D341Med (cell line): ENCODE data around the gene NAPEPLD.
"Not testable (repeated sequence)": the region's sequence is repeated elsewhere in the genome, so short reads cannot be mapped to it uniquely, and the experiment has no call there.

Source experiments
- DNase-seq: peaks from one replicate; pipeline ENCODE4 v3.0.0; 2012; ENCODE audit warnings: low spot score

NAPEPLD gene

DNA sequence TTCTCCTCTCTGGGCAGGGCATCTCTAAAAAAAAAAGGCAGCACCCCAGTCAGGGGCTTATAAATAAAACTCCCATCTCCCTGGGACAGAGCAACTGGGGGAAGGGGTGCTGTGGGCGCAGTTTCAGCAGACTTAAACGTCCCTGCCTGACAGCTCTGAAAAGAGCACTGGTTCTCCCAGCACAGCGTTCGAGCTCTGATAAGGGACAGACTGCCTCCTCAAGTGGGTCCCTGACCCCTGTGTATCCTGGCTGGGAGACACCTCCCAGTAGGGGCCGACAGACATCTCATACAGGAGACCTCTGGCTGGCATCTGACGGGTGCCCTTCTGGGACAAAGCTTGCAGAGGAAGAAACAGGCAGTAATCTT, 42.2 kb downstream of the NAPEPLD start:
- DNase-seq, result not testable (repeated sequence)

DNA sequence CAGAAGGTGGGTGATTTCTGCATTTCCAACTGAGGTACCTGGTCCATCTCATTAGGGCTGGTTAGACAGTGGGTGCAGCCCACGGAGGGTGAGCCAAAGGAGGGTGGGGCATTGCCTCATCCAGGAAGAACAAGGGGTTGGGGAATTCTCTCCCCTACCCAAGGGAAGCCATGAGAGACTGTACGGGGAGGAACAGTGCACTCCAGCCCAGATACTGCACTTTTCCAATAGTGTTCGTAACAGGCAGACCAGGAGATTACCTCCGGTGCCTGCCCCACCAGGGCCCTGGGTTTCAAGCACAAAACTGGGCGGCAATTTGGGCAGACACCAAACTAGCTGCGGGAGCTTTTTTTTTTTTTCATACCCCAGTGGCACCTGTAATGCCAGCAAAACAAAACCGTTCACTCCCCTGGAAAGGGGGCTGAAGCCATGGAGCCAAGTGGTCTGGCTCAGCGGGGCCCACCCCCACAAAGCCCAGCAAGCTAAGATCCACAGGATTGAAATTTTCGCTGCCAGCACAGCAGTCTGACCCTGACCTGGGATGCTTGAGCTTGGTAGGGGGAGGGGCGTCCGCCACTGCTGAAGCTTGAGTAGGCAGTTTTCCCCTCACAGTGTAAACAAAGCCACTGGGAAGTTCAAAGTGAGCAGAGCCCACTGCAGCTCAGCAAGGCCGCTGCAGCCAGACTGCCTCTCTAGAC, 42.7 kb downstream of the NAPEPLD start:
- no peak for DNase-seq

DNA sequence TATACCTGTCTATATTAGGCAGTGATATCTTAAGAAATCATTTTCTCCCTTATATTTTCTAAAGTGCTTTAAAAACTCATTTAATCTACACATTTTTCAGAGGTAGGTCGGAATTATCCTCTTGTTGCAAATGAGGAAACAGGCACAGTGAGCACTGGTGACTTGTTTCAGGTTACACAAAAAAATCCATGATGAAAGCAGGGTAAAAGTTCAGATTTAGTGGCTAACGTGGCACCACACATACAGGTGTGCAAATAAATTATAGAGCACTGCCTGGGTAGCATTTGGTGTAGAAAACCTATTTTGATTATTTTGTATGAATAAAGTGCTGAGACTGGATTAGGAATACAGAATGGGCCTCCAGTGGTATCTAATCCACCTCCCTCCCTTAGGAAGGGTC, 47.4 kb downstream of the NAPEPLD start:
- DNase-seq, result no peak

DNA sequence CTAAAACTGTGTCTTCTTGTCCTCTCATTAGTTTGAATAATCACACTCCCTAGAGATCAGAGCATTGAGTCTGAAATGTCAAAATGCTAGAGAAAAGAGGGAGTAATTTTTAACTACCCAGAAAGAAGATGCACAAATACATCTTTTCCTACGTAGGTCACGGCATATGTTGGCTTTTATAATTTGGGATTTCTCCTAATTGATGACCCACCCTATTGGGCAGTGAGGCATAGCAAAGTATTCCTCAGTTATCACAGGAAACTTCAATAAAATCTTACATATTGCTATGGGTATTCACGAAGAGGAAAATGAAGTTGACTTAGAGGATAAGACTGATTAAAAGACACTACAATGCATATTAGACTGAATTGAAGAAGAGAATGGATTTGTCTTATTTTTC, 48.6 kb downstream of the NAPEPLD start:
- no peak for DNase-seq

DNA sequence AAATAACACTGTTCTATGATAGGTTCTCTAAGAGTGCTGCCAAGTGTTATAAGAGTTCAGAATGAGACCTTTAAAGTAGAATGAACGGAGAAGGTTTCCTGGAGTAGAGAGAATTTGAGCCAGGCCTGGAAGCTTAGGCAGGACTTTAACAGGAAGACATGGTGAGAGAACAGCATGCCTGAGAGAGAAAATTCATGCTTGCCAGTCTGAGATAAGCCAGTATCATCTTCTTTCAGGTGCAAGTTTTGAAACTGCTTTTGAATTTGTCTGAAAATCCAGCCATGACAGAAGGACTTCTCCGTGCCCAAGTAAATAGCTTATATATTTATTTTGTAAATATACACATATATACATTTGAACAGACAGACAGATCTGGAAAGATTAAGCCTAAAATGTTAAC, 51.9 kb downstream of the NAPEPLD start:
- no peak for DNase-seq

DNA sequence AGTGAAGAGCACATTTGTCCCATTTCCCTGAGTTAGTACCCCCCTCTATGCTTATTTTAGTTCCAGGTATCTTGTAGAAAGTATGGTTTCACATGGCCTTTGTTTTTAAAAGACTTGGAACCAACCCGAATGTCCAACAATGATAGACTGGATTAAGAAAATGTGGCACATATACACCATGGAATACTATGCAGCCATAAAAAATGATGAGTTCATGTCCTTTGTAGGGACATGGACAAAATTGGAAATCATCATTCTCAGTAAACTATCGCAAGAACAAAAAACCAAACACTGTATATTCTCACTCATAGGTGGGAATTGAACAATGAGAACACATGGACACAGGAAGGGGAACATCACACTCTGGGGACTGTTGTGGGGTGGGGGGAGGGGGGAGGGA, 53.3 kb downstream of the NAPEPLD start:
- not testable (repeated sequence) for DNase-seq

DNA sequence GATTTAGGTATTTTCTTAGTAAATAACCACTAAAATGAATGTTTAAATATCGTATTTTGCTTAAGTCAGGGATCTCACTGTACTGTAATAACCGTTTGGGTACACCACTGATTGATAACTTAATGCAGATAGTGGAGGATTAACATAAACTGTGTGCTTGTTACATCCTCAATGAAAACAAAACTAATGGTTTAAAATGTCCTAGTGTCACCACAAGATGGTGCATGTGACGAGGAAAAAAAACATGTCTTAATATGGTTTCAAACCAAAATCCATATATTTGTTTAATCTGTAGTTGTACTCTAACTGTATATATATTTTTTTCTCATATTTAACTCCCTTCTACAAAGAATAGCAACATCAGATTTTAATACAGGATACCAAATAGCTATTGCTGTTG, 54.8 kb downstream of the NAPEPLD start:
- no peak for DNase-seq

DNA sequence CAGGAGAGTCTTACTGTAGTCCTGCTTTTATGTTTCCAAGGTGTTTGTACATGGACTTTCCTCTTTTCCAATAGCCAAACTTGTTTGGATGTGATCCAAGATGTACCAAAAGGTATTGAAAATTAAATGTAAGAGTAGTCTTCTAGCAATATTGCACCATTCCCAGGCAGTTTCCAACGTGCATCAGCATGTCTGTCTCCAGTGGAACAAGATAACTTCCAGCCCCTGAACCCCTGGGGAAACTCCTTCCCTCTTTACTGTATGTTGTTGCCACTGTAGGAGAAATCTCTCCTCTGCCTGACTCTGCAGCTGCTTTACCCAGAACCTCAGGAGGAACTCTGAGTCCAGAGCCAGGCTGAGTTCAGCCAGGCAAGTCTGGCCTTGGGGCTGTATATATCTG, 55.5 kb downstream of the NAPEPLD start:
- DNase-seq, result no peak

DNA sequence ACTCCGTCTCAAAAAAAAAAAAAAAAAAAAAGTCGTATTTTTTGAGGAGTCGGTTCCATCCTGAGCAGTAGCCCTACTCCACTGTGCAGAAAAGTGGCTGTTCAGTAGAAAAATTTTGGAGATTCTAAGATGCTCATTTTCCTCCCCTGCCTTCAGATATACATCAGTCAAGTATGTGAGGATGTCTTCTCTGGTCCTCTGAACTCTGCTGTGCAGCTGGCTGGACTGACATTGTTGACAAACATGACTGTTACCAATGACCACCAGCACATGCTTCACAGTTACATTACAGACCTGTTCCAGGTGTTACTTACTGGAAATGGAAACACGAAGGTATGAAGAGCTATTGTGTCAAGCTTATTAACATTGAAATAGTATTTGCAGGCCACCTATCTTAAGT, 56.6 kb downstream of the NAPEPLD start:
- not testable (repeated sequence) for DNase-seq

DNA sequence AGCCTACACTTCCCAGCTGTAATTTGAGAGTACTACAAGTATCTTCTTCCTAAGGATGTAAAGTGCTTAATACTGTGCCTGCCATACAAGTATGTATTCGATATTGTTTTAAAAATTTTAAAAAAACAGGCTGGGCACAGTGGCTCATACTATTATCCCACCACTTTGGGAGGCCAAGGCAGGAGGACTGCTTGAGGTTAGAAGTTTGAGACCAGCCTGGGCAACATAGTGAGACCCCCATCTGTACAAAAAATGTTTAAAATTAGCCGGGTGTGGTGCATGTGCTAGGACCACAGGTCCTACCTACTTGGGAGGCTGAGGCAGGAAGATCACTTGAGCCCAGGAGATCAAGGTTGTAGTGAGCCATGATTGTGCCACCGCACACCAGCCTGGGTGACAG, 65.7 kb downstream of the NAPEPLD start:
- no peak for DNase-seq

DNA sequence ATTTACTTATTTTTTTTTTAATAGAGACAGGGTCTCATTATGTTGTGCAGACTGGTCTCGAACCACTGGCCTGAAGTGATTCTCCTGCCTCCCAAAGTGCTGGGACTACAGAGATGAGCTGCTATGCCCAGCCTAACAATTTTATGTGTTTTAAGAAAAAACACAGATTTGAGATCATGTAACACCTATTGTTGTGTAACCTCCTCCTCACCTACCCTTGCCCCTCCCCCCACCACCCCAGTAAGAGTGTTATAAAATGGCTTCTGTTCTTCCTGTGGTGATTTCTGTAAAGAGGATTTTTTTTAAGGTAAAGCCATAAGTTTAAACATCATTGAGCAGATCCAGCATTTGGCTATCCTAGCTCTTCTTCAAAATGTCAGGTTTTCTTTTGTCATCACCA, 66.4 kb downstream of the NAPEPLD start:
- DNase-seq, result no peak

DNA sequence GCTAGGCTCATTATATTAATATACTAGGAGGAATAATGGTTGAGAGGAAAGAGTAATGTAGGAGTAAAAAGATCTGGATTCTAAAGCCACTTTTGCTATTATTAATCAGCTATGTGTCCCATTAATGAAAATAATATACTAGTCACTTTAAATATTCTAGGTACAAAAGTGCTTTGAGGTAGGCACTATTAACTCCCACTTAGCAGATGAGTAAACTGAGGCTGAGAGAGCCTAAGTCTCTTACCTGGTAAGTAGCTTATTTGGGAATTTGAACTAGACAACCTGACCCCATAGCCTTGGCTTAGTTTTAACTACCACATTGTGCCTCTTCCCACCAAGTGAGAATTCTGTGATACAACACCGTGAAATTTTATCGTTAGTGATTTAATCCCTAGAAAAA, 68.0 kb downstream of the NAPEPLD start:
- DNase-seq, result no peak

DNA sequence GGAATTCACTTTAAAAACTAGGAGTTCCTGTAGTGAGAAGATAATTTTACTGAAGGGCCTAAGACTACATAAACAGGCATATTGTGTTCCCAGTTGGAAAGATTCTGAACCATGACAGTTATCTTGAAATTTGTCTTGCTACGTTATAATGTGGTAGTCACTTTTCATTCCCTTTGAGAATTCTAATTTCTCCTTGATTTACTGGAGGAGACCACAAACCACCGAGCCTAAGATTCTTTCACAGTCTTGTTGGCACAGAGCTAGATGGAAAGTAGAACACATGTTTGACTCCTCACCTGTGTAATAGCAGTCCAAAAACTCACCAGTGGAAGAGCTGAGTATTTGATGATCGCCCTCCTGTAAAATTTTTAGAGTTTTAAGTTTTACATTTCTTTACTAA, 69.1 kb downstream of the NAPEPLD start:
- DNase-seq, result no peak

DNA sequence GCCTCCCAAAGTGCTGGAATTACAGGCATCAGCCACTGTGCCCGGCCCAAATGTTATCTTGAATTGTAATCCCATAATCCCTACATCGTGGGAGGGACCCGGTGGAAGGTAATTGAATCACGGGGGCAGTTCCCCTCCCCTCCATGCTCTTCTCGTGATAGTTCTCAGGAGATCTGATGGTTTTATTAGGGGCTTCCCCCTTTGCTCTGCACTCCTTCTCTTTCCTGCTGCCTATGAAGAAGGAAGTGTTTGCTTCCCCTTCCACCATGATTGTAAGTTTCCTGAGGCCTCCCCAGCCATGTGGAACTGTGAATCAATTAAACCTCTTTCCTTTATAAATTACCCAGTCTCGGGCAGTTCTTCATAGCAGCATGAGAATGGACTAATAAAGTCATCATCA, 70.7 kb downstream of the NAPEPLD start:
- DNase-seq, result not testable (repeated sequence)

DNA sequence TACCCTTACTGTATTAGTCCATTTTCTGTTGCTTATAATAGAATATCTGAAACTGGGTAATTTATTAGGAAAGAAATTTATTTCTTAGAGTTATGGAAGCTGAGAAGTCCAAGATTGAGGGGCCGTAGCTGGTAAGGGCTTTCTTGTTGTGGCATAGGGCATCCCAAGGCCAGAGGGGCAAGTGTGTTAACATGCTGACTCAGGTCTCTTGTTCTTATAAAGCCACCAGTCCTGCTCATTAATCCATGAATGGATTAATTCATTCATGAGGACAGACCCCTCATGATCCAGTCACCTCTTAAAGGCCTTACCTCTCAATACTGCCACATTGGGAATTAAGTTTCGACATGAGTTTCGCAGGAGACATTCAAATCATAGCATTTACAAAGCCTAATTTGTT, 71.6 kb downstream of the NAPEPLD start:
- no peak for DNase-seq

DNA sequence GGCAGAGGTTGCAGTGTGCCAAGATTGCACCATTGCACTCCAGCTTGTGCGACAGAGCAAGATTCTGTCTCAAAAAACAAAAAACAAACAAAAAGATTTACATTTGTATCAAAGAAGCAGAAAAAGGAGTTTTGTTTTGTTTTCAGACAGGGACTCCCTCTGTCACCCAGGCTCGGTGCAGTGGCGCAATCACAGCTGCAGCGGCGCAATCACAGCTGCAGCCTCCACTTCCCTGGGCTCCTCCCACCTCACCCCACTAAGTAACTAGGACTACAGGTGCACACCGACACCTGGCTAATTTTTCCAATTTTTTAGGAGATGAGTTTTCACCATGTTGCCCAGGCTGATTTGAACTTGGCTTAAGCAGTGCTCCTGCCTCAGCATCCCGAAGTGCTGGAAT, 72.1 kb downstream of the NAPEPLD start:
- DNase-seq, result no peak

DNA sequence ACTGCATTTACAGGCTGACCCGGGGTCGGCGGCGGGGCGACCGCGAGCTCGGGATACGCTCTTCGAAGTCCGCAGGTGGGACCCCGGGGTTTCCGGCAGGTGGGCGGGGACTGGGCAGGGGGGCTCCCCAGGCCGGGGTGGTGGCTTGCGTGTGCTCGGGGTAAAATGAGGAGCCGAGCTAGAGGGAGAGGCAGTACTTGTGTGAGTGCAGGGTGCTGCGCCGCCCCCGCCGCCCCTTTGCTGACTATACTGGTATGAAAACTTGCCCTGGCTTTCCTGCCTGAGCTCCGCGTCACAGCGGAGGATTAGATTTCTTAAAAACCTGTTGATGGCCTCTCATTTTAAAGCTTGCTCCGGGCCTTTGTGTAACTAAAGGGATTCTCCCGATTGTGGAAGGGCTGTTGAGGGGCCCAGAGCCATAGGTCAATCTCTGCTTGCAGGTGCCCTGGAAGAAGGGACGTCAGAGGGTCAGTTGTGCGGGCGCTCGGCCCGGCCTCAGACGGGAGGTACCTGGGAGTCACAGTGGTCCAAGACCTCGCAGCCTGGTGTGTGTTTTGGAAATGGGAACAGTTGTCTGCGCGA, 73.5 kb downstream of the NAPEPLD start:
- DNase-seq, result peak; percentile 80

DNA sequence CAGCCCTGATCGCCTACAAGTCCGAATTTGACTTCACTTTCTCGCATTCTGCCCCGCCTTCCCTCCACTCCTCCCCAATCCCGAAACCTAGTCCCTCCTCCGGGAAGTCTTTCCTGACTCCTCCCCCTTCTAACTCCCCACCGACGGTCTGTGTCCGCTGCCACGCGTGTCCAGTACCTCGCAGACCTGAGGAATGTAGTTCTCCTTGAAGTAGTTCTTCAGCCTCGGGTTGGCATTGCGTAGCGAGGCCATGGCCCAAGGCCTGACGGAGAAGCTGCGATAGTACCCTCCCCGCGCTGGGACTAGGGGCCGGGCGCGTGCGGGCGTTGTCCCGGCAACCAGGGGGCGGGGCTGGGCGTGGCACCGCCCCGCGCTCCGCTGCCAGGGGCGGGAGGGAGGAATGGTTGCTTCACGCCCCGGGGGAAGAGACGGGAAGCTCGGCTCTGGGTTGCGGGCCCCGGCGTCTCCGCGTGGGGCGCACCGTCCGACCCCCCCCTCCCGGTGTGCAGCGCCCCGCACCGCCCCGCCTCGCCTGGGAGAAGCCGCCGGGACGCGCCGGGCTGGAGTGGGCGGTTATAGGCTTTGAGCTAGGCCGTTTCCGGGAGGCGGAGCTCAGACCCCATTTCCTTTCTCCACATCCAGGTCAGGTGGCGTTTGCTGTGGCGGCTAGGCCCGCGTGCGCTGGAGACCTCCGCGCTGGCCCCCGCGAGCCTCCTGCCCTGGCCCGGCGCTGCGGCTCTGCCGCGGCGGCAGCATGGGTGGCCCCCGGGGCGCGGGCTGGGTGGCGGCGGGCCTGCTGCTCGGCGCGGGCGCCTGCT, 74.2 kb downstream of the NAPEPLD start, which contains the start of the genes ARMC10 and FBXL13:
TSS of gene ARMC10 (plus strand) at position 622 of the 818 bp plus-strand sequence. CDS start at position 755, 133 bp downstream.
TSS of gene FBXL13 (minus strand) at position 278 of the 818 bp plus-strand sequence.
- DNase-seq, result peak; percentile 95

DNA sequence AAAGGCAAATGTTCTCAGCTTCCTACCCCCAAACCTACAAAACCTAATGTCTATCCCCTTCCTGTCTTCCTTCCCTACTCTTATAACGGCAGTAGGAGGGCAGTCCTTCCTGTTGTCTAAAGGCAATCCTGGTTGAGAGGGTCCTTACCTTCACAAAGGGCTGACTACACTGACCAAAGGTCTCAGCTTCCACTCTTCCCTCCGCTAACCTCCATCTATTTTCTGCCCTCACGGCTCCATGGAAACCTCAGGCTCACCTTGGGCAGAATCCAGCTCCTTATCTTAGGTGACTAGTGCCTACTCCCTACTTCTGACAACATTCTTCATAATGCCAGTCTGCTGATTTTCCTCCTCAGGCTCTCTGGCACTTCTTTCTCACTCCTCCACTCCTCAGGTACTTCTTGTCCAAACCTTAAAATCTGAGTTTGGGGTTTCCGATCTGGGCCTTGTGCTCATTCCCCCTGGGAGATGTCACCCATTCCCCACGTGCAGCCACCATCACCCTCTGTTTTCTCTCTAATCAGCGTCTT, 74.8 kb downstream of the NAPEPLD start:
- DNase-seq, result no peak

DNA sequence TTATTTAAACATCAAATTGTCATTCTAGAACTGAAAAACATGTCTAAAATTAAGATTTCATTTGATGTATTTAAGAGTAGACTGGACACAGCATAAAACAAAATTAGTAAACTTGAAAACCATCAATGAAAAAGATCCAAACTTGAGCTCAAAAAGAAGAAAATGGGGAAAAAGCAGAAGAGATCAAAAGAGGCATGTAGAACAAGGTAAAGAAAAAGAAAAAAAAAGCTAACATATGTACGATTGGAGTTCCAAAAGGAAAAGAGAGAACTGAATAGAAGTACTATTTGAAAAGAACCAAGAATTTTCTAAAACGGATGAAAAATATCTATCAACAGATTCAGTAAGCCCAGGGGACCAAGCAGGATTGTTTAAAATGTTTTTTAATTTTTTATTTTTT, 77.9 kb downstream of the NAPEPLD start:
- no peak for DNase-seq

DNA sequence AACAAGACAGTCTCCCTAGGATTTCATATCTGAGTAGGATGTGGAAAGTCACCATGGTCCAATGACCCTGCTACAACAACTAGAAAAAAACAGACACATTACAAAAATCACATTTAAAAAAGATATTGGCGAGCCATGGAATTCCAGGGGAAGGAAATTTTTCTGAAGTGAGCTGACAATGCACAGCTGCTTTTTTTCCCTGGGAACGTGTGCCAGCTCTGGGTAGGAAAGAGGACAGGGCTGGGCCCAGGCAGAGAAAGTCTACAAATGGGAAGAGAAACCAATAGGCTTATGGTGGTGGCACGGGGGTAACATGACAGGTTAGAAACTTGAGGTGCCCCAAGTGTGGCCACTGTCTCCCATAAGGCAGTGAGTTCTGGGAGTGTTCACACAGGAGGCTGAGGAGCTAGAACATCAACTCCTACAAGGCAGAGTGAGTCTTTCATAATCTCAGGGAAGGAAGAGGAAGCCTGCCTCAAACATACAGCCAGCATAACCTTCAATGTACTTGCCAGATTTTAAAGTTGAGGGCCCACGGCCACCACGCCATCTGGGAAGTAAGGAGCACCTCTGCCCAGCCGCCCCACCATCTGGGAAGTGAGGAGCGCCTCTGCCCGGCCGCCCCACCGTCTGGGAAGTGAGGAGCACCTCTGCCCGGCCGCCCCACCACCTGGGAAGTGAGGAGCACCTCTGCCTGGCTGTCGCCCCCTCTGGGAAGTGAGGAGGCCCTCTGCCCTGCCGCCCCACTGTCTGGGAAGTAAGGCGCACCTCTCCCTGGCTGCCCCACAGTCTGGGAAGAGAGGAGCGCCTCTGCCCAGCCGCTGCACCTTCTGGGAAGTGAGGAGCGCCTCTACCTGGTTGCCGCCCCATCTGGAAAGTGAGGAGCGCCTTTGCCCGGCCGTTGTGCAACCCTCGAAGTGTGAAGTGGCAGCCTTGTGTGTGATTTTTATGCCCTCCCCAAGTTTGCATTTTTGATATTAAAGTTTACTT, 80.2 kb downstream of the NAPEPLD start:
- no peak for DNase-seq

DNA sequence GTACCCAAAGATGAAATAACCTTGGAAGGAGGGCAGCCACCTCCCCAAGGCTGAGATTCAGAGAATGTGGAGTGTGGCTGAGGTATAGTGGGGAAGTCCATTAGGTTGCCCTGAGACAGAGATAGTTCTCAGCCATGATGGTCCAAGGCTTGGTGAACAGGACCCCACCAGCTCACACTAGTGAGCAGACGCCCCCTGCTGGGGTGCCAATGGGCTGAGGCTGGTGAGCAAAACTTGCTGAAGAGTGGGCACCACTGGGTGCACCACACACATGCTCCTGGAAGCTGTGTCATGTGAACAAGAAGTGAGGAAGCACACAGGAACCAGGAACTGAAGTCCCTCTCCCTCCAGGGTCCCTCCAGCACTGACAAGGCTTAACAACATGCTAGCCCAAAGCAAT, 83.2 kb downstream of the NAPEPLD start:
- DNase-seq, result peak; percentile 70
